IMR-90 (cell line): ENCODE data around the gene TCEAL5. TPM values are rescaled to one million over a fixed set of nuclear protein-coding genes. Genes with fewer than 3 reads are reported as not detected.

Experiments
- ATAC-seq: fragments of 200-7000 bp; cut with Tn5 transposase; 2 replicates; pipeline ENCODE4 v1.9.1; 2020; ENCODE audit warnings: low read depth, mild to moderate bottlenecking, moderate library complexity
- BruUV-seq: library from RNA; stranded (reverse); fragments of 400-500 nt; replicated peaks from 2 replicates; lab custom pipeline; 2021; lab: Mats Ljungman, UMichigan
- CTCF ChIA-PET: fragments of 300-600 bp; formaldehyde crosslinking; extraction: SDS; loops from one replicate; lab custom pipeline; 2021; ENCODE audit warnings: antibody characterized with exemption; lab: Yijun Ruan, JAX
- POLR2A ChIA-PET: fragments of 300-600 bp; sonication (Branson Sonifier 250); formaldehyde crosslinking; loops from one replicate; lab custom pipeline; 2022; ENCODE audit warnings: antibody characterized with exemption; ENCODE audit not compliant: unreplicated experiment; lab: Charles Lee
- DNase-seq: peaks from one replicate; pipeline ENCODE4 v3.0.0; 2013
- H2AFZ ChIP-seq: replicated peaks from 2 replicates; pipeline ENCODE3; 2013; ENCODE audit warnings: low read length, mild to moderate bottlenecking; ENCODE audit not compliant: poor library complexity
- H2AK5ac ChIP-seq: 2 replicates; pipeline ENCODE4 v1.6.1; 2013; ENCODE audit warnings: low read depth, low read length, inconsistent platforms
- H2AK9ac ChIP-seq: replicated peaks from 2 replicates; pipeline ENCODE3; 2013; ENCODE audit warnings: mild to moderate bottlenecking, low read depth, low read length, moderate library complexity; ENCODE audit not compliant: poor library complexity
- H2BK120ac ChIP-seq: 2 replicates; pipeline ENCODE4 v1.6.1; 2013; ENCODE audit warnings: low read depth, low read length, inconsistent platforms
- H2BK15ac ChIP-seq: 3 replicates; pipeline ENCODE4 v1.6.1; 2013; ENCODE audit warnings: low read depth, low read length, inconsistent platforms
- H2BK20ac ChIP-seq: 2 replicates; pipeline ENCODE4 v1.6.1; 2013; ENCODE audit warnings: low read depth, mild to moderate bottlenecking, inconsistent platforms, low read length, moderate library complexity
- H2BK5ac ChIP-seq: 2 replicates; pipeline ENCODE4 v1.6.1; 2013; ENCODE audit warnings: mild to moderate bottlenecking, low read depth, low read length, inconsistent platforms; ENCODE audit not compliant: poor library complexity, severe bottlenecking
- H3K14ac ChIP-seq: replicated peaks from 2 replicates; pipeline ENCODE4 v1.6.1; 2013; ENCODE audit warnings: low read depth, low read length, inconsistent platforms
- H3K18ac ChIP-seq: 2 replicates; pipeline ENCODE4 v1.6.1; 2013; ENCODE audit warnings: low read depth, low read length, control low read depth
- H3K23ac ChIP-seq: 2 replicates; pipeline ENCODE4 v1.6.1; 2013; ENCODE audit warnings: low read depth, low read length, inconsistent platforms
- H3K27ac ChIP-seq: 2 replicates; pipeline ENCODE4 v1.5.1; 2013; ENCODE audit warnings: mild to moderate bottlenecking, control low read depth, low read length; ENCODE audit not compliant: insufficient read depth
- H3K27me3 ChIP-seq: 2 replicates; pipeline ENCODE4 v1.6.1; 2013; ENCODE audit warnings: low read length; ENCODE audit not compliant: control insufficient read depth, insufficient read depth
- H3K36me3 ChIP-seq: 2 replicates; pipeline ENCODE4 v1.6.1; 2013; ENCODE audit warnings: low read length, mixed read lengths; ENCODE audit not compliant: control insufficient read depth, insufficient read depth
- H3K4ac ChIP-seq: 2 replicates; pipeline ENCODE4 v1.6.1; 2013; ENCODE audit warnings: low read depth, low read length, inconsistent platforms
- H3K4me1 ChIP-seq: 2 replicates; pipeline ENCODE4 v1.6.1; 2013; ENCODE audit warnings: low read length, mixed read lengths; ENCODE audit not compliant: control insufficient read depth, insufficient read depth
- H3K4me2 ChIP-seq: 2 replicates; pipeline ENCODE4 v1.6.1; 2013; ENCODE audit warnings: low read depth, mild to moderate bottlenecking, control low read depth, low read length, moderate library complexity
- H3K4me3 ChIP-seq: 2 replicates; pipeline ENCODE4 v1.5.1; 2013; ENCODE audit warnings: low read depth, mild to moderate bottlenecking, control low read depth, low read length, moderate library complexity; ENCODE audit not compliant: insufficient read depth
- H3K56ac ChIP-seq: 2 replicates; pipeline ENCODE4 v1.6.1; 2013; ENCODE audit warnings: low read length, inconsistent platforms; ENCODE audit not compliant: insufficient read depth; ENCODE audit errors: extremely low read depth
- H3K79me1 ChIP-seq, 2 experiments: 2 replicates each; pipeline ENCODE4 v1.6.1; 2013; ENCODE audit warnings: low read length in 2 of 2, inconsistent platforms in 1 of 2, low read depth in 1 of 2
- H3K9ac ChIP-seq: 2 replicates; pipeline ENCODE4 v1.6.1; 2013; ENCODE audit warnings: low read depth, low read length, control low read depth
- H3K9me1 ChIP-seq: 2 replicates; pipeline ENCODE4 v1.6.1; 2013; ENCODE audit warnings: low read length, inconsistent platforms; ENCODE audit not compliant: insufficient read depth
- H3K9me3 ChIP-seq: 2 replicates; pipeline ENCODE4 v1.6.1; 2013; ENCODE audit warnings: low read length; ENCODE audit not compliant: control insufficient read depth, insufficient read depth
- H4K20me1 ChIP-seq: 2 replicates; pipeline ENCODE4 v1.6.1; 2013; ENCODE audit warnings: low read length, inconsistent platforms; ENCODE audit not compliant: insufficient read depth
- H4K5ac ChIP-seq: 2 replicates; pipeline ENCODE4 v1.6.1; 2013; ENCODE audit warnings: mild to moderate bottlenecking, low read depth, low read length, control low read depth
- H4K8ac ChIP-seq, 2 experiments: 2 replicates each; pipeline ENCODE4 v1.6.1; 2013; ENCODE audit warnings: low read depth in 2 of 2, low read length in 2 of 2, control low read depth in 1 of 2, inconsistent platforms in 1 of 2
- H4K91ac ChIP-seq: 2 replicates; pipeline ENCODE4 v1.6.1; 2013; ENCODE audit warnings: low read depth, low read length, inconsistent platforms; ENCODE audit not compliant: insufficient read depth
- MXI1 ChIP-seq: IDR thresholded peaks from 2 replicates; pipeline ENCODE4 v1.6.1; 2012; ENCODE audit warnings: low read depth, mild to moderate bottlenecking, low read length, moderate library complexity, borderline replicate concordance
- NFE2L2 ChIP-seq: fragments of 150-350 bp; IDR thresholded peaks from 2 replicates; pipeline ENCODE4 v1.6.1; 2016; ENCODE audit warnings: low read depth, mild to moderate bottlenecking, low read length
- RAD21 ChIP-seq: IDR thresholded peaks from 2 replicates; pipeline ENCODE4 v1.6.1; 2012; ENCODE audit warnings: low read length, improper control_type of control experiment
- SMC3 ChIP-seq: fragments of 150-350 bp; IDR thresholded peaks from 2 replicates; pipeline ENCODE4 v1.6.1; 2016; ENCODE audit warnings: low read depth, mild to moderate bottlenecking, antibody characterized with exemption, low read length, moderate library complexity
- USF2 ChIP-seq: fragments of 150-350 bp; IDR thresholded peaks from 2 replicates; pipeline ENCODE4 v1.6.1; 2017; ENCODE audit warnings: mild to moderate bottlenecking, antibody characterized with exemption, low read length, low read depth
- WGBS, 2 experiments: methylation state at CpG; one replicate each; pipeline versions ENCODE4 v1.1.5 to v1.1.7; 2013; ENCODE audit warnings: missing lambda C conversion rate in 2 of 2; ENCODE audit not compliant: insufficient read length in 1 of 2; ENCODE audit errors: extremely low coverage in 2 of 2; 5-methylcytosine and 5-hydroxymethylcytosine counted together
- dilution Hi-C: fragments of 300-500 bp; cut with HindIII; formaldehyde crosslinking; loops from one replicate; pipeline ENCODE4 v1.14.3; 2018; ENCODE audit warnings: low sequenced_read_pairs; ENCODE audit not compliant: unreplicated experiment
- in situ Hi-C: fragments of 300-500 bp; cut with MboI; formaldehyde crosslinking; loops from 3 replicates; pipeline ENCODE4 v1.14.3; 2019; ENCODE audit warnings: low sequenced_read_pairs, inconsistent platforms, mixed read lengths
- intact Hi-C: fragments of 100-400 bp; cut with micrococcal nuclease; formaldehyde crosslinking; loops from 2 replicates; pipeline ENCODE4 v1.10.0; 2022
- polyA plus RNA-seq, 3 experiments: library from polyadenylated mRNA; depleted of rRNA; stranded (reverse); fragments of >200 nt; gene quantifications; 2 replicates each; pipeline ENCODE4 v1.2.3, GENCODE V29; 2012; ENCODE audit warnings: low replicate concordance in 1 of 3
- total RNA-seq: library from RNA; depleted of rRNA; stranded (reverse); fragments of >200 nt; gene quantifications from 2 replicates; pipeline ENCODE4 v1.2.3, GENCODE V29; 2012
- TF ChIP-seq, protein P1 (sequence below): conservative IDR thresholded peaks from 2 replicates; pipeline ENCODE4 v1.5.1; 2012; ENCODE audit warnings: mild to moderate bottlenecking, low read depth, low read length, improper control_type of control experiment

The TCEAL5 gene
- total and polyA plus RNA-seq, 2 of the 4 experiments (the other 2 are of a cell fraction) = not detected

GRCh38 chrX:103310555-103311398 is 34.2 kb upstream of the TCEAL5 start, which contains the start of gene BEX2:
Gene BEX2, minus strand, starts transcription at chrX:103310990. Its CDS starts 1,014 bp downstream, at chrX:103309976.
- H3K18ac ChIP-seq = no peak within 1 kb of the TSS
- H3K9ac ChIP-seq = no peak within 1 kb of the TSS
- no peak within 1 kb of the TSS for H4K91ac ChIP-seq
- H3K23ac ChIP-seq = no peak within 1 kb of the TSS
- peak within 1 kb of the TSS; percentile 63 for H2AFZ ChIP-seq
- no peak within 1 kb of the TSS for H4K5ac ChIP-seq
- H3K4me2 ChIP-seq = peak within 1 kb of the TSS; percentile 77
- dilution Hi-C loops (no loop called here), in situ Hi-C loops (no loop called here), intact Hi-C loops (no loop called here)
- no peak within 1 kb of the TSS for H3K14ac ChIP-seq
- peaks cover 15% of the 10 kb centered on the region for H3K27me3 ChIP-seq
- no peaks in the 10 kb centered on the region for H3K79me1 ChIP-seq
- H2BK5ac ChIP-seq = no peak within 1 kb of the TSS
- TF ChIP-seq RAD21 = no peak
- TF ChIP-seq NFE2L2 = no peak
- TF ChIP-seq MXI1 = no peak
- peak; percentile 69 for TF ChIP-seq USF2
- TF ChIP-seq SMC3 = no peak
- TF ChIP-seq, protein P1, sequence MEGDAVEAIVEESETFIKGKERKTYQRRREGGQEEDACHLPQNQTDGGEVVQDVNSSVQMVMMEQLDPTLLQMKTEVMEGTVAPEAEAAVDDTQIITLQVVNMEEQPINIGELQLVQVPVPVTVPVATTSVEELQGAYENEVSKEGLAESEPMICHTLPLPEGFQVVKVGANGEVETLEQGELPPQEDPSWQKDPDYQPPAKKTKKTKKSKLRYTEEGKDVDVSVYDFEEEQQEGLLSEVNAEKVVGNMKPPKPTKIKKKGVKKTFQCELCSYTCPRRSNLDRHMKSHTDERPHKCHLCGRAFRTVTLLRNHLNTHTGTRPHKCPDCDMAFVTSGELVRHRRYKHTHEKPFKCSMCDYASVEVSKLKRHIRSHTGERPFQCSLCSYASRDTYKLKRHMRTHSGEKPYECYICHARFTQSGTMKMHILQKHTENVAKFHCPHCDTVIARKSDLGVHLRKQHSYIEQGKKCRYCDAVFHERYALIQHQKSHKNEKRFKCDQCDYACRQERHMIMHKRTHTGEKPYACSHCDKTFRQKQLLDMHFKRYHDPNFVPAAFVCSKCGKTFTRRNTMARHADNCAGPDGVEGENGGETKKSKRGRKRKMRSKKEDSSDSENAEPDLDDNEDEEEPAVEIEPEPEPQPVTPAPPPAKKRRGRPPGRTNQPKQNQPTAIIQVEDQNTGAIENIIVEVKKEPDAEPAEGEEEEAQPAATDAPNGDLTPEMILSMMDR = no peak
- ChIA-PET POLR2A (no interaction called here), CTCF (no interaction called here)
- H3K4me3 ChIP-seq = peak within 1 kb of the TSS; percentile 28; the same call in 1 of the 2 replicates
- WGBS, 2 experiments = 37% methylated on average over 20 of the region's 52 CpGs; no CpG with 5 or more reads in 1 of the 2 experiments
- H3K4ac ChIP-seq = no peak within 1 kb of the TSS
- peaks cover 2% of the 10 kb centered on the region; the same call in 1 of the 2 replicates for H3K9me3 ChIP-seq
- no TSS peak for BruUV-seq
- no peaks in the 10 kb centered on the region for H4K20me1 ChIP-seq
- no peak within 1 kb of the TSS for H3K27ac ChIP-seq
- no peaks in the 10 kb centered on the region for H3K9me1 ChIP-seq
- H3K36me3 ChIP-seq = no peaks in the 10 kb centered on the region
- no peak within 1 kb of the TSS for H2BK120ac ChIP-seq
- no peaks in the 10 kb centered on the region for H3K4me1 ChIP-seq
- H2AK5ac ChIP-seq = no peak within 1 kb of the TSS
- no peak for DNase-seq
- no peak within 1 kb of the TSS for H4K8ac ChIP-seq
- no peak within 1 kb of the TSS for H3K56ac ChIP-seq
- H2BK15ac ChIP-seq = no peak within 1 kb of the TSS
- H2AK9ac ChIP-seq = no peak within 1 kb of the TSS
- no peak for ATAC-seq
- no peak within 1 kb of the TSS for H2BK20ac ChIP-seq
